Peyer's patch (tissue), 4 donors: ENCODE results near the gene SNX32.

ENCODE experiments used
- CTCF ChIP-seq, 6 experiments: fragments of 450-650 bp in 4 of 6; fragments of 200-600 bp in 2 of 6; sonication (generic) in 1 of 6; IDR thresholded peaks; one replicate each; pipeline ENCODE4 v1.5.1; 2017 to 2019; ENCODE audit warnings: antibody characterized with exemption in 6 of 6, mild to moderate bottlenecking in 3 of 6, moderate library complexity in 1 of 6
- POLR2A ChIP-seq, 2 donors: fragments of 450-650 bp; IDR thresholded peaks; one replicate each; pipeline ENCODE4 v1.5.1; 2017; ENCODE audit warnings: antibody characterized with exemption in 2 of 2, mild to moderate bottlenecking in 2 of 2, moderate library complexity in 2 of 2

GRCh38 chr11:65872586-65873317, 39.0 kb downstream of the SNX32 start, which contains the start of gene EFEMP2:
- TF ChIP-seq CTCF (IDR thresholded peaks at IDR 0.05) (no peak), POLR2A (IDR thresholded peaks at IDR 0.05) (no peak)
